ENCODE data around the gene AIF1.

The AIF1 gene

GRCh38 chr6:31614684-31615578 lies at the start of gene AIF1:
AIF1 (plus strand) TSS chr6:31615234; CDS start chr6:31615330, 96 bp downstream.
- Histone ChIP-seq H3K9me3 (ENCODE audit: control insufficient read depth, low read length) (no peaks in the 10 kb centered on the region), H3K36me3 (ENCODE audit: control insufficient read depth, insufficient read depth, low read length) (no peaks in the 10 kb centered on the region), H3K4me1 (ENCODE audit: control insufficient read depth, insufficient read depth, low read length) (no peaks in the 10 kb centered on the region), H3K27me3 (ENCODE audit: control insufficient read depth, insufficient read depth, low read length) (no peaks in the 10 kb centered on the region), H3K9ac (ENCODE audit: low read length) (peak within 1 kb of the TSS; percentile 34), H3K4me3 (ENCODE audit: low read length) (no peak within 1 kb of the TSS)

- Histone ChIP-seq H3K9ac (ENCODE audit: low read length) (no peak overlapping the region), H3K4me3 (ENCODE audit: low read length) (no peak overlapping the region), H3K9me3 (ENCODE audit: control insufficient read depth, low read length) (no peaks in the 10 kb centered on the region), H3K36me3 (ENCODE audit: control insufficient read depth, insufficient read depth, low read length) (no peaks in the 10 kb centered on the region), H3K27me3 (ENCODE audit: control insufficient read depth, insufficient read depth, low read length) (peaks cover 3% of the 10 kb centered on the region), H3K4me1 (ENCODE audit: control insufficient read depth, insufficient read depth, low read length) (no peaks in the 10 kb centered on the region)
These were observed 47.3 kb upstream of the AIF1 start for GRCh38 chr6:31567531-31568370.

DNA sequence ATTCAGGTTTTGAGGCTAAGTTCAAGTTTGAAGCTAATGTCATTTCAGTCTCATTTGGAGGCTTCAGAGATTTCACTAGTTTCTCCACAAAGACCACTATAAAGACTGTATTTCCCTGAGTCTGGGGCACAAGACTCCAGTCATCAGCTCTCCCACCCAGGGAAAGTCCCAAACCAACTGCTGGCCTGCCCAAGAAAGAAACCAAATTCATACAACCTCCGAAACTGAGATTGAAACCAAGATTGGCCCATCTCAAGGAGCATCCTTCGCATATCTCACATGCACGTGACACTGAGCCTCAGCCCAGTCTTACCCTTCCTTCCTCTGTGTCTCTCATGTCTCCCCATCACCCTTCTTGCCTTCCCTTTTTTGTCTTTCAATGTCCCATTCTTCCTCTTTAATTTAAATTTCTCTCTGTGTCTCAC lies 46.5 kb upstream of the AIF1 start:
- Histone ChIP-seq H3K9ac (ENCODE audit: low read length) (no peak overlapping the region), H3K4me3 (ENCODE audit: low read length) (no peak overlapping the region), H3K4me1 (ENCODE audit: control insufficient read depth, insufficient read depth, low read length) (no peaks in the 10 kb centered on the region), H3K36me3 (ENCODE audit: control insufficient read depth, insufficient read depth, low read length) (no peaks in the 10 kb centered on the region), H3K9me3 (ENCODE audit: control insufficient read depth, low read length) (no peaks in the 10 kb centered on the region), H3K27me3 (ENCODE audit: control insufficient read depth, insufficient read depth, low read length) (peaks cover 3% of the 10 kb centered on the region)

DNA sequence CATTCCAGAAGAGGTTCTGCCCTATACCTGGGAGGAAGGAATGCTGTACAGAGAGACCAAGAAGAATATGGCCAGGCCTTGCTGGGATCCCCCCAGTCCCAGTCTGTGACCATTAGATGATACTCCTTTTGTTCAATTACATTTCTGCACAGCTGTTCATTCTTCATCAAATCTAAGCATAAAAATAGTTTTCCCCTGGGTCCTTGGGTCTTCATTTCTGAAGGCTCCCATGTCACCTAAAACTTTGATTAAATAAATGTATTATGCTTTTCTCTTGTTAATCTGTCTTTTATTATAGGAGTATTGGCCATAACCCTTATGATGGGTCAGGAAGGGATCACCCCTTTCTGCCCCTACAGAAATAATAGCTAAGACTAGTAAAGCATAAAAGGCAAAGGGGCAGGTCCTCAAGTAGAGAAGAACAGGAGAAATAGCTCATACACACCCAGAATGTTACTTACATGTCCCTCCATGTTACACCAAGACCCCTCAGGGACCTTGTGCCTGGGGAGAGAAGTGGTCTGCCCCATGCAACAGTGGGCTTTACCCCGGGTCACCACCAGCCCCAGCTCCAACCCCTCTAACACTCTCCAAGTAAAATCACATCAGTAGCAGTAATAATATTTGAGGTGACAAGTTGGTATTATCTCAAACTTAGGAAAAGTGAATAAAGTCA lies 45.0 kb upstream of the AIF1 start:
- Histone ChIP-seq H3K9me3 (ENCODE audit: control insufficient read depth, low read length) (no peaks in the 10 kb centered on the region), H3K36me3 (ENCODE audit: control insufficient read depth, insufficient read depth, low read length) (no peaks in the 10 kb centered on the region), H3K27me3 (ENCODE audit: control insufficient read depth, insufficient read depth, low read length) (peaks cover 5% of the 10 kb centered on the region), H3K9ac (ENCODE audit: low read length) (no peak overlapping the region), H3K4me1 (ENCODE audit: control insufficient read depth, insufficient read depth, low read length) (no peaks in the 10 kb centered on the region), H3K4me3 (ENCODE audit: low read length) (no peak overlapping the region)

DNA sequence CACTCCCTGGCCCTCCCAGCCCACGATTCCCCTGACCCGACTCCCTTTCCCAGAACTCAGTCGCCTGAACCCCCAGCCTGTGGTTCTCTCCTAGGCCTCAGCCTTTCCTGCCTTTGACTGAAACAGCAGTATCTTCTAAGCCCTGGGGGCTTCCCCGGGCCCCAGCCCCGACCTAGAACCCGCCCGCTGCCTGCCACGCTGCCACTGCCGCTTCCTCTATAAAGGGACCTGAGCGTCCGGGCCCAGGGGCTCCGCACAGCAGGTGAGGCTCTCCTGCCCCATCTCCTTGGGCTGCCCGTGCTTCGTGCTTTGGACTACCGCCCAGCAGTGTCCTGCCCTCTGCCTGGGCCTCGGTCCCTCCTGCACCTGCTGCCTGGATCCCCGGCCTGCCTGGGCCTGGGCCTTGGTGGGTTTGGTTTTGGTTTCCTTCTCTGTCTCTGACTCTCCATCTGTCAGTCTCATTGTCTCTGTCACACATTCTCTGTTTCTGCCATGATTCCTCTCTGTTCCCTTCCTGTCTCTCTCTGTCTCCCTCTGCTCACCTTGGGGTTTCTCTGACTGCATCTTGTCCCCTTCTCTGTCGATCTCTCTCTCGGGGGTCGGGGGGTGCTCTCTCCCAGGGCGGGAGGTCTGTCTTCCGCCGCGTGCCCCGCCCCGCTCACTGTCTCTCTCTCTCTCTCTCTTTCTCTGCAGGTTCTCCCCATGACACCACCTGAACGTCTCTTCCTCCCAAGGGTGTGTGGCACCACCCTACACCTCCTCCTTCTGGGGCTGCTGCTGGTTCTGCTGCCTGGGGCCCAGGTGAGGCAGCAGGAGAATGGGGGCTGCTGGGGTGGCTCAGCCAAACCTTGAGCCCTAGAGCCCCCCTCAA lies 42.8 kb upstream of the AIF1 start, which contains the start of gene LTA:
TSS of gene LTA (plus strand) at position 249 of the 871 bp plus-strand sequence. CDS start at position 703, 454 bp downstream.
- H3K4me3 ChIP-seq (ENCODE audit: low read length) = no peak within 1 kb of the TSS

DNA sequence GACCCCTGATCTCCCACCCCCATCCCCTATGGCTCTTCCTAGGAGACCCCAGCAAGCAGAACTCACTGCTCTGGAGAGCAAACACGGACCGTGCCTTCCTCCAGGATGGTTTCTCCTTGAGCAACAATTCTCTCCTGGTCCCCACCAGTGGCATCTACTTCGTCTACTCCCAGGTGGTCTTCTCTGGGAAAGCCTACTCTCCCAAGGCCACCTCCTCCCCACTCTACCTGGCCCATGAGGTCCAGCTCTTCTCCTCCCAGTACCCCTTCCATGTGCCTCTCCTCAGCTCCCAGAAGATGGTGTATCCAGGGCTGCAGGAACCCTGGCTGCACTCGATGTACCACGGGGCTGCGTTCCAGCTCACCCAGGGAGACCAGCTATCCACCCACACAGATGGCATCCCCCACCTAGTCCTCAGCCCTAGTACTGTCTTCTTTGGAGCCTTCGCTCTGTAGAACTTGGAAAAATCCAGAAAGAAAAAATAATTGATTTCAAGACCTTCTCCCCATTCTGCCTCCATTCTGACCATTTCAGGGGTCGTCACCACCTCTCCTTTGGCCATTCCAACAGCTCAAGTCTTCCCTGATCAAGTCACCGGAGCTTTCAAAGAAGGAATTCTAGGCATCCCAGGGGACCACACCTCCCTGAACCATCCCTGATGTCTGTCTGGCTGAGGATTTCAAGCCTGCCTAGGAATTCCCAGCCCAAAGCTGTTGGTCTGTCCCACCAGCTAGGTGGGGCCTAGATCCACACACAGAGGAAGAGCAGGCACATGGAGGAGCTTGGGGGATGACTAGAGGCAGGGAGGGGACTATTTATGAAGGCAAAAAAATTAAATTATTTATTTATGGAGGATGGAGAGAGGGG lies 41.6 kb upstream of the AIF1 start:
- Histone ChIP-seq H3K9me3 (ENCODE audit: control insufficient read depth, low read length) (no peaks in the 10 kb centered on the region), H3K36me3 (ENCODE audit: control insufficient read depth, insufficient read depth, low read length) (no peaks in the 10 kb centered on the region), H3K4me3 (ENCODE audit: low read length) (no peak overlapping the region)

More for the DNA sequence above, 42.8 kb upstream of the AIF1 start, which contains the start of gene LTA:
- no peaks in the 10 kb centered on the region for H3K36me3 ChIP-seq (ENCODE audit: control insufficient read depth, insufficient read depth, low read length)
- no peaks in the 10 kb centered on the region for H3K9me3 ChIP-seq (ENCODE audit: control insufficient read depth, low read length)
- no peak within 1 kb of the TSS for H3K9ac ChIP-seq (ENCODE audit: low read length)
- no peaks in the 10 kb centered on the region for H3K4me1 ChIP-seq (ENCODE audit: control insufficient read depth, insufficient read depth, low read length)
- H3K27me3 ChIP-seq (ENCODE audit: control insufficient read depth, insufficient read depth, low read length) = peaks cover 10% of the 10 kb centered on the region

GRCh38 chr6:31574106-31575061 lies 40.6 kb upstream of the AIF1 start:
- peaks cover 7% of the 10 kb centered on the region for H3K27me3 ChIP-seq (ENCODE audit: control insufficient read depth, insufficient read depth, low read length)
- H3K9ac ChIP-seq (ENCODE audit: low read length) = no peak overlapping the region
- no peaks in the 10 kb centered on the region for H3K9me3 ChIP-seq (ENCODE audit: control insufficient read depth, low read length)
- H3K4me3 ChIP-seq (ENCODE audit: low read length) = no peak overlapping the region
- H3K4me1 ChIP-seq (ENCODE audit: control insufficient read depth, insufficient read depth, low read length) = no peaks in the 10 kb centered on the region
- no peaks in the 10 kb centered on the region for H3K36me3 ChIP-seq (ENCODE audit: control insufficient read depth, insufficient read depth, low read length)

More for the DNA sequence above, 41.6 kb upstream of the AIF1 start:
- H3K4me1 ChIP-seq (ENCODE audit: control insufficient read depth, insufficient read depth, low read length) = no peaks in the 10 kb centered on the region
- no peak overlapping the region for H3K9ac ChIP-seq (ENCODE audit: low read length)
- H3K27me3 ChIP-seq (ENCODE audit: control insufficient read depth, insufficient read depth, low read length) = peaks cover 10% of the 10 kb centered on the region

DNA sequence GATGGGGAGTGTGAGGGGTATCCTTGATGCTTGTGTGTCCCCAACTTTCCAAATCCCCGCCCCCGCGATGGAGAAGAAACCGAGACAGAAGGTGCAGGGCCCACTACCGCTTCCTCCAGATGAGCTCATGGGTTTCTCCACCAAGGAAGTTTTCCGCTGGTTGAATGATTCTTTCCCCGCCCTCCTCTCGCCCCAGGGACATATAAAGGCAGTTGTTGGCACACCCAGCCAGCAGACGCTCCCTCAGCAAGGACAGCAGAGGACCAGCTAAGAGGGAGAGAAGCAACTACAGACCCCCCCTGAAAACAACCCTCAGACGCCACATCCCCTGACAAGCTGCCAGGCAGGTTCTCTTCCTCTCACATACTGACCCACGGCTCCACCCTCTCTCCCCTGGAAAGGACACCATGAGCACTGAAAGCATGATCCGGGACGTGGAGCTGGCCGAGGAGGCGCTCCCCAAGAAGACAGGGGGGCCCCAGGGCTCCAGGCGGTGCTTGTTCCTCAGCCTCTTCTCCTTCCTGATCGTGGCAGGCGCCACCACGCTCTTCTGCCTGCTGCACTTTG lies 39.6 kb upstream of the AIF1 start, which contains the start of gene TNF:
TSS of gene TNF (plus strand) at position 231 of the 567 bp plus-strand sequence. CDS start at position 408, 177 bp downstream.
- Histone ChIP-seq H3K4me1 (ENCODE audit: control insufficient read depth, insufficient read depth, low read length) (peaks cover 2% of the 10 kb centered on the region), H3K27me3 (ENCODE audit: control insufficient read depth, insufficient read depth, low read length) (peaks cover 12% of the 10 kb centered on the region), H3K9ac (ENCODE audit: low read length) (peak within 1 kb of the TSS; percentile 17), H3K9me3 (ENCODE audit: control insufficient read depth, low read length) (no peaks in the 10 kb centered on the region), H3K4me3 (ENCODE audit: low read length) (no peak within 1 kb of the TSS), H3K36me3 (ENCODE audit: control insufficient read depth, insufficient read depth, low read length) (no peaks in the 10 kb centered on the region)

- H3K9me3 ChIP-seq (ENCODE audit: control insufficient read depth, low read length) = no peaks in the 10 kb centered on the region
- H3K9ac ChIP-seq (ENCODE audit: low read length) = peak overlapping the region; percentile 17
- H3K4me3 ChIP-seq (ENCODE audit: low read length) = no peak overlapping the region
- peaks cover 7% of the 10 kb centered on the region for H3K4me1 ChIP-seq (ENCODE audit: control insufficient read depth, insufficient read depth, low read length)
- peaks cover 16% of the 10 kb centered on the region for H3K27me3 ChIP-seq (ENCODE audit: control insufficient read depth, insufficient read depth, low read length)
- no peaks in the 10 kb centered on the region for H3K36me3 ChIP-seq (ENCODE audit: control insufficient read depth, insufficient read depth, low read length)
These were observed 38.9 kb upstream of the AIF1 start for GRCh38 chr6:31575952-31576685.

Measured in mucosa of stomach (tissue), 1 donor.